ENCODE measurements around the gene RSAD2. TPM values are rescaled to one million over a fixed set of nuclear protein-coding genes. Genes with fewer than 3 reads are reported as not detected.
A peak's percentile ranks its signal among the peaks of the same experiment; 100 is the strongest.
"Not testable (repeated sequence)": the region's sequence is repeated elsewhere in the genome, so short reads cannot be mapped to it uniquely, and the experiment has no call there.

Gene RSAD2
- total RNA-seq, 2 experiments from 2014 or later, result 8.1 to 10.2 TPM

DNA sequence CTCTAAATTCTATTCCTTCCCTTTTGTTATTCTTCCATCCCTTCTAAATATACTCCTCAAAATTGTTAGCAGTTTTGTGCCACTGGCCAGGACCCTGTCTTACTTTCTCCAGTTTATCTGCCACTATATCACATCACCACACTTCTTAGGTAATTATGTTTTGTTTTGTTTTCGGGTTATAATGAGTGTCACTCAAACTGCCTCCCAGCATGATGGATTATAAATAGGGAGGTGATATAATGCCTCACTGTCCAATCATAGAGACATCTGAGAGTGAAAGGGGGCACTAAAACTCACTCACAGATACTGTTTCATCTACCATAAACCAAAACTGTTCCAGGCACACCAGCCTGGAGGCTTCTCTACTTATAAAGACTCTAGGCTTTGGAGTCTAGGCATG, 3.5 kb downstream of the RSAD2 start:
- Mint-ChIP-seq H3K4me1 (peaks cover 52% of the 10 kb centered on the region), H3K9me3 (ENCODE audit: low read depth) (no peaks in the 10 kb centered on the region), H3K4me3 (peak overlapping the region; percentile 11), H3K27ac (peak overlapping the region; percentile 77), H3K36me3 (ENCODE audit: low read depth) (peaks cover 3% of the 10 kb centered on the region), H3K27me3 (no peaks in the 10 kb centered on the region)
- POLR2A ChIA-PET, result interaction anchor here (0.6 kb wide), 1 partner anchor 15 kb away, joined by 3 read pairs; no protein-coding TSS in a partner anchor
- ATAC-seq (peak; percentile 30), DNase-seq (no peak)
- CTCF ChIA-PET, result interaction anchor here (2.2 to 6.0 kb wide), 3 partner anchors 14 to 25 kb away, joined by 6 to 59 read pairs (median 19); partner anchors contain the start of gene CMPK2
- intact Hi-C loops (cut with DNase I, micrococcal nuclease), result no loop called here

DNA sequence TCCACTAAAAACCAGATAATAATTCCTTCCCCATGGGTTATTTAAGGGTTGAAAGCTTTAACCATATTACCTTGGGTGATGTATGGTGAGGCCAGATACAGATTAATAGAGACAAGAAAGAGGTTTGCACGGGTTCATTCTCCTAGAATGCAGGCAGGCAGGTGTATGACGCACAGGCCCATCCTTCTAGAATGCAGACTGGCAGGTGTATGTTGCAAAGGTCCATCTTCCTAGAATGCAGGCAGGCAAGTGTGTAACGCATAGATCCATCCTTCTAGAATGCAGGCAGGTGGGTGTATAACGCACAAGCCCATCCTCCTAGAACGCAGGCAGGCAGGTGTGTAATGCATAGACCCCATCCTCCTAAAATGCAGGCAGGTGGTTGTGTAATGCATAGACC, 3.9 kb downstream of the RSAD2 start:
- intact Hi-C loops (cut with DNase I, micrococcal nuclease), result no loop called here
- CTCF ChIA-PET, result interaction anchor here (3.2 kb wide), 1 partner anchor 15 kb away, joined by 19 read pairs; no protein-coding TSS in a partner anchor
- H3K27ac Mint-ChIP-seq, result peak overlapping the region; percentile 77

DNA sequence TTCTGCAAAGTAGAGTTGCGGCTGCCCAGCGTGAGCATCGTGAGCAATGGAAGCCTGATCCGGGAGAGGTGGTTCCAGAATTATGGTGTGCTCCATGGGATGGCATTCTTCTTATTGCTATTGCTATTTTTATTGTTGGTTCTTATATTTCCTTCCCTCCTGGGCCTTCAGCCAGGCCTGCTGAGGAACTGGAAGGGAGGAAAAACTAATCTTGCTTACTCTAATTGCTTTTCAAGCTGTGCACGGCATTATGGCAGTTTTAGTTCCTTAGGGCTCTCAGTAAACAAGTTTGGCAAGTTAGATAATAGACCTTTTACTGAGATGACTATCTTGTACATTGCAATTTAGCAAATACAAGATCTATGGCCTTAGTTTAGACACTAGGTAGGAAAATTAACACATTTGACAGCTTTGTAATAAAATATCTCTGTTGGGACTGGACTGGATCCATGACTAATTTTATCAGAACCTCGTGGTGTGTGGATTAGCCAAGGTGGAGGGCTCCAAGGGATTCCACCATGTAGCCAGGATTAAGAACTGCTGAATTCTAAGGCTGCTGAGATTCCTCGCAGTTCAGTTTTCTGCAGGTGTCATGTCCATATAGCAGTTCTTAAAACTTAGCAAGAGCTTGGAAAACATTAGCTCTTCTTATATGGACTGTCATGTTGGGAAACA, 6.0 kb downstream of the RSAD2 start:
- no peak for ATAC-seq
- Mint-ChIP-seq H3K36me3 (ENCODE audit: low read depth) (peaks cover 3% of the 10 kb centered on the region), H3K27me3 (no peaks in the 10 kb centered on the region), H3K9me3 (ENCODE audit: low read depth) (no peaks in the 10 kb centered on the region), H3K4me3 (no peak overlapping the region), H3K27ac (no peak overlapping the region), H3K4me1 (peaks cover 29% of the 10 kb centered on the region)
- ChIA-PET POLR2A (no interaction called here), CTCF (interaction anchor here (4.9 kb wide), 1 partner anchor 13 kb away, joined by 19 read pairs; no protein-coding TSS in a partner anchor)
- intact Hi-C loops (cut with DNase I, micrococcal nuclease), result no loop called here
- no peak for DNase-seq

More for the DNA sequence above, 3.9 kb downstream of the RSAD2 start:
- no peaks in the 10 kb centered on the region for H3K9me3 Mint-ChIP-seq (ENCODE audit: low read depth)
- no peak for DNase-seq
- no peak for ATAC-seq
- peaks cover 3% of the 10 kb centered on the region for H3K36me3 Mint-ChIP-seq (ENCODE audit: low read depth)
- H3K4me3 Mint-ChIP-seq, result no peak overlapping the region
- no peaks in the 10 kb centered on the region for H3K27me3 Mint-ChIP-seq
- H3K4me1 Mint-ChIP-seq, result peaks cover 47% of the 10 kb centered on the region
- POLR2A ChIA-PET, result no interaction called here

DNA sequence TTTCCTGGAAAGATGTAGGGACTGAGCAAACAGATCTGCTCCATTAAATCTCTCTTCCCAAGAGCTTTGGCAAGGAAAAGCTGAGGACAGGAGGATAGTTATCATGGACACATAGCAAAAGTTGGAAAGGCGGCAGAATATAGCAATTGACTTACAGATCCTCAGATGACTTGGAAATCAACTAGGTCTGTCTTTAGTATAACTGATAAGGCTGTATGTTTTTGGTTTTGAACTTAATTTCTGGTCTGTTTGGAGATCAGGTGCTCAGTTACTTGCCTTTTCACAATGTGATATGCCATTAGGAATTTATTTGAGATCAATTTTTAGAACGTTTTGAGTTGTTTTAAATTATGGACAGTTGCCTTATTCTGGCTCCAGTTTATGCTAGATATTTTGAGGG, 8.0 kb downstream of the RSAD2 start:
- H3K27me3 Mint-ChIP-seq, result no peaks in the 10 kb centered on the region
- no peak overlapping the region for H3K4me3 Mint-ChIP-seq
- H3K9me3 Mint-ChIP-seq (ENCODE audit: low read depth), result no peaks in the 10 kb centered on the region
- ATAC-seq, result no peak
- no peak overlapping the region for H3K27ac Mint-ChIP-seq
- CTCF ChIA-PET, result interaction anchor here (1.0 to 4.9 kb wide), 3 partner anchors 9 to 13 kb away, joined by 3 to 19 read pairs (median 3); no protein-coding TSS in a partner anchor
- peaks cover 12% of the 10 kb centered on the region for H3K4me1 Mint-ChIP-seq
- peaks cover 3% of the 10 kb centered on the region for H3K36me3 Mint-ChIP-seq (ENCODE audit: low read depth)
- DNase-seq, result no peak
- intact Hi-C loops (cut with DNase I, micrococcal nuclease), result no loop called here
- POLR2A ChIA-PET, result no interaction called here

DNA sequence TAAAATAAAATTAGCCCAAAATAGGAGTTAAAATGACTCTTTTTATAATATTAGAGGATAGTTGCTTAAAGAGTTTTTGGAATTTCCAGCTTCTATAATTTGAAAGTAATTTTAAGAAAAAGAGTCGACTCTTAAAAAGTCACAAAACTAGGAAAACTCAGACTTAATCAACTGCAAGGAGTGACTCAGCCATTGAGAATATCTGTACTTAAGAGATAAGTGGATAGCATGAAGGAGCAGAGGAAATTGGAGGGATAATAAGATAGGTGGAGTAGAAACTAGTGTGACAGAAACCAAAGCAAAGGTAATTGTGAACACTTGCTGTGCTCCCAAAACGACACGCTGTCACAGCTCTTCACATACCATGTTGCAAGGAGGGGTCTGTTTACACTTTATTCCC, 8.4 kb downstream of the RSAD2 start:
- no peaks in the 10 kb centered on the region for H3K27me3 Mint-ChIP-seq
- ChIA-PET POLR2A (no interaction called here), CTCF (interaction anchor here (1.0 to 4.9 kb wide), 3 partner anchors 8 to 14 kb away, joined by 3 to 19 read pairs (median 3); no protein-coding TSS in a partner anchor)
- H3K4me1 Mint-ChIP-seq, result peaks cover 9% of the 10 kb centered on the region
- intact Hi-C loops (cut with DNase I, micrococcal nuclease), result no loop called here
- no peak for ATAC-seq
- no peak overlapping the region for H3K4me3 Mint-ChIP-seq
- H3K27ac Mint-ChIP-seq, result no peak overlapping the region
- H3K9me3 Mint-ChIP-seq (ENCODE audit: low read depth), result no peaks in the 10 kb centered on the region
- no peak for DNase-seq
- H3K36me3 Mint-ChIP-seq (ENCODE audit: low read depth), result peaks cover 3% of the 10 kb centered on the region

DNA sequence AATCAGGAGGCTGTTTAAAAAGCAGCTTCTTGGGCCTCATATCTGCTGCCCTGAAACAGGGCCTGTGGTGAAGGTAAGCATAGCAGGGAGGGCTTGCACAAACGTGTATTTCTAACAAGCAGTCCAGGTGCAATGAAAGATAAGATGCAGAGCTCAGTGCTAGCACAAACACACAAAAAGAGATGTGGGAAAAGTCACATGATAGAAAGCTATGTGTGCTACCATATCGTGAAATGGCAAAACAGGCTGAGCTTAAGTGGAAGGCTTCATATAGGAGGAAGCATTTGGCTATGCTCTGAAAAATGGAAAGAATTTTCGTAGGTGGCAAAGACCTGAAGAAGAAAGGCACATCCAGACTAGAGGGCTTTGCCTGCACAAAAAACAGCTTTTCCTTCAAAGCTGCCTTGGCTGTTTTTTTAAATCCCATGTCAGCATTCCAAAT, 10.2 kb downstream of the RSAD2 start:
- ATAC-seq, result no peak
- DNase-seq, result no peak
- POLR2A ChIA-PET, result no interaction called here

DNA sequence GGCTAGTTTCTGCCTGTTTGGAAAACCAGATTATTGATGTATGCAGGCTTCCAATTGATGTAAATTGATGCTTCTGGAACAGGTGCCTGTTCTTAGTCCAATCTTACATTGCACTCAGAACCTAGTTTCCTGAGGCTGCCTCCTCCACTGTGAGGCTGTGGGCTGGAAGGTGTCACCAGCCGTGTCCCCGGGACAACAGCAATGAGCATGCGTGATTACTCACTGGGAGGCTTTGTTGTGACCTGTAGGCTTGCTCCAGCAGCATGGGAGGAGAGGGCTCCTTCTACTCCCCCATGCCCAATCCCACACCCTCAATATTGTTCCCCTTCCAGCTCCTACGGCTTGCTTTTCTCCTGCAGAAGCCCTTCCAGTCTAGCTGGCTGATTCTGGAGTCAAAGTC, 11.1 kb downstream of the RSAD2 start:
- Mint-ChIP-seq H3K4me1 (no peaks in the 10 kb centered on the region), H3K36me3 (ENCODE audit: low read depth) (peaks cover 3% of the 10 kb centered on the region), H3K9me3 (ENCODE audit: low read depth) (no peaks in the 10 kb centered on the region), H3K4me3 (no peak overlapping the region), H3K27me3 (no peaks in the 10 kb centered on the region), H3K27ac (no peak overlapping the region)
- ChIA-PET CTCF (interaction anchor here (1.5 to 1.6 kb wide), 3 partner anchors 8 to 125 kb away, joined by 7 to 13 read pairs (median 9); no protein-coding TSS in a partner anchor), POLR2A (no interaction called here)
- DNase-seq (no peak), ATAC-seq (peak; percentile 47)
- intact Hi-C loops (cut with DNase I, micrococcal nuclease), result no loop called here

More for the DNA sequence above, 10.2 kb downstream of the RSAD2 start:
- CTCF ChIA-PET, result interaction anchor here (0.7 to 1.7 kb wide), 7 partner anchors 9 to 252 kb away, joined by 3 to 13 read pairs (median 5); no protein-coding TSS in a partner anchor
- Mint-ChIP-seq H3K4me1 (no peaks in the 10 kb centered on the region), H3K4me3 (no peak overlapping the region), H3K9me3 (ENCODE audit: low read depth) (no peaks in the 10 kb centered on the region), H3K36me3 (ENCODE audit: low read depth) (peaks cover 3% of the 10 kb centered on the region), H3K27ac (no peak overlapping the region), H3K27me3 (no peaks in the 10 kb centered on the region)
- intact Hi-C loops (cut with DNase I, micrococcal nuclease), result no loop called here

DNA sequence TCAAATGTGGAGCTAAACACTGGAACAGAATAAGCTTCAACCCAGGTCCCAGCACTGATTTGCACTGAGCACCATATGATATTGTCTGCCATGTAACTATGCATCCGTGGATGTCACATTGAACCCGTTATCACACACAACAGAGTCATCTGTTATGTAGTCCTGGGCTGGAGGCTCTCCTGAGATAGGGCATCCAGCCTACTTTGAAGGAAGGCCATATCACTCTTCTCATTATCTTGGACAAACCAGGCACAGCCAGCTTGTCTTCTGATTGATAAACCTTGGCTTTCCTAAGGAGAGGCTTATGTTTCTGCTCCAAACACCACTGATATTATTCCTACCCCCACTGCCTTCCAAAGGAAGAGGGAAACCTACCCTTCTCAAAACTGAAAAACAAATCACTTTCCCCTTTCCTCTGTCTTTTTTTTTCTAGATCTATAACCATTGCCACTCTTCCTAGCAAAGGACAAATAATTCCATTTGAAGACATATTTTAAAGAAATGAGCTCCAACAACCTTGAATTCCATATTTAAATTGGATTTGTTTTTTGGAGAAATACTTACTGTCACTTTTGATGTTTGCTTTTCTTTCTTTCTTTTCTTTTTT, 16.4 kb downstream of the RSAD2 start:
- intact Hi-C loops (cut with DNase I, micrococcal nuclease), result no loop called here
- Mint-ChIP-seq H3K4me1 (peaks cover 9% of the 10 kb centered on the region), H3K9me3 (ENCODE audit: low read depth) (no peaks in the 10 kb centered on the region), H3K27ac (no peak overlapping the region), H3K27me3 (no peaks in the 10 kb centered on the region), H3K4me3 (no peak overlapping the region), H3K36me3 (ENCODE audit: low read depth) (no peaks in the 10 kb centered on the region)
- ATAC-seq (no peak), DNase-seq (no peak)
- POLR2A ChIA-PET, result no interaction called here
- CTCF ChIA-PET, result interaction anchor here (1.0 to 4.8 kb wide), 12 partner anchors 8 to 175 kb away, joined by 3 to 53 read pairs (median 4); no protein-coding TSS in a partner anchor

DNA sequence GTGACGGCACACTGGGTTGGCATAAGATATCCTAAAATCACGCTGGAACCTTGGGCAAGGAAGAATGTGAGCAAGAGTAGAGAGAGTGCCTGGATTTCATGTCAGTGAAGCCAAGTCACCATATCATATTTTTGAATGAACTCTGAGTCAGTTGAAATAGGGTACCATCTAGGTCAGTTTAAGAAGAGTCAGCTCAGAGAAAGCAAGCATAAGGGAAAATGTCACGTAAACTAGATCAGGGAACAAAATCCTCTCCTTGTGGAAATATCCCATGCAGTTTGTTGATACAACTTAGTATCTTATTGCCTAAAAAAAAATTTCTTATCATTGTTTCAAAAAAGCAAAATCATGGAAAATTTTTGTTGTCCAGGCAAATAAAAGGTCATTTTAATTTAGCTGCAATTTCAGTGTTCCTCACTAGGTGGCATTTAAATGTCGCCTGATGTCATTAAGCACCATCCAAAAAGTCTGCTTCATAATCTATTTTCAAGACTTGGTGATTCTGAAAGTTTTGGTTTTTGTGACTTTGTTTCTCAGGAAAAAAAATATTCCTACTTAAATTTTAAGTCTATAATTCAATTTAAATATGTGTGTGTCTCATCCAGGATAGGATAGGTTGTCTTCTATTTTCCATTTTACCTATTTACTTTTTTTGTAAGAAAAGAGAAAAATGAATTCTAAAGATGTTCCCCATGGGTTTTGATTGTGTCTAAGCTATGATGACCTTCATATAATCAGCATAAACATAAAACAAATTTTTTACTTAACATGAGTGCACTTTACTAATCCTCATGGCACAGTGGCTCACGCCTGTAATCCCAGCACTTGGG, 19.6 kb downstream of the RSAD2 start:
- POLR2A ChIA-PET, result interaction anchor here (0.7 to 0.8 kb wide), 3 partner anchors 17 to 796 kb away, joined by 3 to 4 read pairs (median 3); no protein-coding TSS in a partner anchor
- H3K9me3 Mint-ChIP-seq (ENCODE audit: low read depth), result peaks cover 10% of the 10 kb centered on the region
- no peaks in the 10 kb centered on the region for H3K27me3 Mint-ChIP-seq
- H3K4me3 Mint-ChIP-seq, result no peak overlapping the region
- H3K36me3 Mint-ChIP-seq (ENCODE audit: low read depth), result peaks cover 11% of the 10 kb centered on the region
- intact Hi-C loops (cut with DNase I, micrococcal nuclease), result loop anchor here (1.0 to 5.0 kb wide), 7 partner anchors 16 to 188 kb away; partner anchors contain the start of gene RNF144A (in 1 of the 2)
- ATAC-seq, result peak; percentile 69
- CTCF ChIA-PET, result interaction anchor here (0.7 to 4.8 kb wide), 36 partner anchors 9 to 1591 kb away, joined by 3 to 53 read pairs (median 5); partner anchors contain the start of genes RNF144A and RSAD2
- DNase-seq, result no peak
- H3K27ac Mint-ChIP-seq, result peak overlapping the region; percentile 14
- H3K4me1 Mint-ChIP-seq, result peaks cover 9% of the 10 kb centered on the region

DNA sequence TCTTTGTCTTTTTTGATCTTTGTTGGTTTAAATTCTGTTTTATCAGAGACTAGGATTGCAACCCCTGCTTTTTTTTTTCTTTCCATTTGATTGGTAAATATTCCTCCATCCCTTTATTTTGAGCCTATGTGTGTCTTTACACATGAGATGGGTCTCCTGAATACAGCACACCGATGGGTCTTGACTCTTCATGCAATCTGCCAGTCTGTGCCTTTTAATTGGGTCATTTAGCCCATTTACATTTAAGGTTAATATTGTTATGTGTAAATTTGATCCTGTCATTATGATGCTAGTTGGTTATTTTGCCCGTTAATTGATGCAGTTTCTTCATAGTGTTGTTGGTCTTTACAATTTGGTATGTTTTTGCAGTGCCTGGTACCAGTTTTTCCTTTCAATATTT, 25.0 kb downstream of the RSAD2 start:
- DNase-seq; POLR2A ChIA-PET; H3K27ac Mint-ChIP-seq; ATAC-seq; H3K27me3 Mint-ChIP-seq; H3K4me3 Mint-ChIP-seq; intact Hi-C loops (cut with DNase I, micrococcal nuclease): not testable (repeated sequence)
- Mint-ChIP-seq H3K4me1 (peaks cover 23% of the 10 kb centered on the region), H3K9me3 (ENCODE audit: low read depth) (peaks cover 31% of the 10 kb centered on the region), H3K36me3 (ENCODE audit: low read depth) (peaks cover 45% of the 10 kb centered on the region)
- CTCF ChIA-PET, result interaction anchor here (0.6 to 0.7 kb wide), 2 partner anchors 15 to 111 kb away, joined by 3 to 4 read pairs; no protein-coding TSS in a partner anchor

Data from activated CD4-positive, alpha-beta T cell treated with anti-CD3 and anti-CD28 coated beads for 36 hours (primary cell).